Right lung (tissue), 5 donors: ENCODE measurements around the gene GALC. TPM values are rescaled to one million over a fixed set of nuclear protein-coding genes. Genes with fewer than 3 reads are reported as not detected.

Experiments used
- DNase-seq, 2 donors: peaks; one replicate each; pipeline ENCODE4 v3.0.0-alpha.2; 2013
- polyA plus RNA-seq, 5 donors: library from polyadenylated mRNA; unstranded; fragments of 120-200 nt; gene quantifications; one replicate each; pipeline versions ENCODE4 v1.2.1 to v1.2.3, GENCODE V29; 2013; ENCODE audit warnings: inconsistent platforms in 1 of 5, low replicate concordance in 1 of 5; ENCODE audit not compliant: insufficient read length in 5 of 5, insufficient read depth in 1 of 5

The GALC gene
- polyA plus RNA-seq, 5 donors = 24.0 to 47.9 (median 32.8) TPM

DNA sequence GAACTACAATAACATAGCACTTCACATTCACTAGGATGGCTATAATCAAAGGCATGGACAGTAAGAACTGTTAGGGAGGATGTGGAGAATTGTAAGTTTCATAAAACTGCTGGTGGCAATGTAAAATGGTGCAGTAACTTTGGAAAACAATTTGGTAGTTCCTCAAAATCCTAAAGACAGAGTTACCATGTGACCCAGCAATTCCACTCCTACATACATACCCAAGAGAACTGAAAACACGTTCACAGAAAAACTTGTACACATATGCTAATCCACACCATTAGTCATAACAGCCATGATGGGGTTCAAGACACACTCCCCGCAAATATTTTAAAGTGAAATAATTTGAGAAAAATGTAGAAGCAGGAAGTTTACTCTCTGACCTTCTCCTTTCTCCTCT, 31.7 kb downstream of the GALC start:
- DNase-seq = no peak

DNA sequence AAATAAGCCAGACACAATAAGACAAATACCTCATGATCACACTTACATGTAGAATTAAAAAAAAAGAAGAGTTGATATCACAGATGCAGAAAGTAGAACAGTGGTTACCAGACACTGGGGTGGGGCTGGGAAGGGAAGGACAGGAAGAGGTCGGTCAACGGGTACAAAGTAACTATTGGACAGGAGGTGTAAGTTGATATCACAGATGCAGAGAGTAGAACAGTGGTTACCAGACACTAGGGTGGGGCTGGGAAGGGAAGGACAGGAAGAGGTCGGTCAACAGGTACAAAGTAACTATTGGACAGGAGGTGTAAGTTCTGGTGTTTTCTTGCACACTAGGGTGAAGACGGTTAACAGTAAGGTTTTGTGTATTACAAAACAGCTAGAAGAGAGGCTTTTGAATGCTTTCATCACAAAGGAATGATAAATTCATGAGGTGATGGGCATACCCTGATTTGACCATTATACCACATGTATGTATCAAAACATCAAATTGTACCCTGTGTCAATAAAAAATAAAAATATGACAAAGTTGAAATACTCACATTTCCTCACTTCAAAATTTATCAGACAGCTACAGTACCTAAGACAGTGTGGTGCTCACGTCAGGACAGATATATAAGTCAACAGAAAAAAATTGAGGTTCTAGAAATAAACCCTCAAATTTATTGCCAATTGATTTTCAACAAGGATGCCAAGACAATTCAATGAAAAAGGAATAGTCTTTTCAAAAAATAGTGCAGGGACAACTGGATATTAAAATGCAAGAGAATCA, 32.8 kb downstream of the GALC start:
- DNase-seq = no peak

DNA sequence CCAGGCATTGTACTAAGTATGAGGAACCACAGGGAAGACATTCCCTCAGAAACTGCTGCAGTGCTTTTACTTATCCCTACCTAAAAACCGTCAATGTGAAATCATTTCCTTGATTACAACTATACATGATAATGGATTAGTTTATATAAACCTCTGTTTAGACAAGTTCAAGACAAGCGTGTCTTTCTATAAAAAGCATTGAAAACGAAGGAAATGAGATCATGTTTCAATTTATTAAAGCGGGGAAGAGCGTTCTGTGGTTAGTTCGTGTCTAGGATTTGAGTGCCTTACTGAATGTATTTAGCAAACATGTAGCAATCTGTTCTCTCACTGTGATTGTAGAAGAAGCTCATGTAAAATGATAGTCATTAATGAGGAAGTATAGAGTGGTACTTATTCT, 37.5 kb downstream of the GALC start:
- DNase-seq = no peak

DNA sequence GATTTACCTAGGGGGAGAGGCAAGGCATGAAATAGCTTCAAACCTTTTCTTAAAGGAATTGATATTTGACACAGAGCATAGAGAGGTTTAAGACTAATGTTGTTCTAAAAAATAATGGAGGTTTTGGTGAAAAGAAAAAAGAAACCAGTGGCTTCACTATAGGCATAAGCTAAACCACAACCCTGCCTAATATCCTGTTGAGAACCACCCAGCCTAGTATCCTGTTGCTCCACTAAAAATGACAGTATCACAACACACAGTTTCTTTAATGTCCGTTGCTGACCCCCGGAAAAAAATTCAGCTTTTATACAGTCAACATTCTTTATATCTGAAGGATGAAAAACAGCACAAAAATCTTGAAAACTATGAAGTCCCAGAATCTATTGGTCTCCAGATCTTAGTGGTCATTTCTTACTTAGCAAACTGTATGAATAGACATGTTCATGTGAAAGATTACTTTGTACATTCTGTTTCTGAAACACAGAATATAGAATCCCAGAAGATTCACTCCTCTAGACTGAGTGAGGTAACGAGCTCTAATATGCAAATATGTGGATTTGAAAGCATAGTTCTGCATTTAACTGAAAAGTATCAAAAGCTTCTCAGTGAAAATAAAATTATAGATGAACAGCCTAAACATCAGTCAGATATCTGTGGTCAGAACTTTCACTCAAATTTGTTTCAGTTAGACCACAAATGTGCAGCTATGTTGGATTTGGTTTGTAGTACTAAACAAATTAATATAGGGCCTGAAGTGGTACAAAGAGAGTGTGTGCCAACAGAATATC, 40.5 kb downstream of the GALC start:
- no peak for DNase-seq

DNA sequence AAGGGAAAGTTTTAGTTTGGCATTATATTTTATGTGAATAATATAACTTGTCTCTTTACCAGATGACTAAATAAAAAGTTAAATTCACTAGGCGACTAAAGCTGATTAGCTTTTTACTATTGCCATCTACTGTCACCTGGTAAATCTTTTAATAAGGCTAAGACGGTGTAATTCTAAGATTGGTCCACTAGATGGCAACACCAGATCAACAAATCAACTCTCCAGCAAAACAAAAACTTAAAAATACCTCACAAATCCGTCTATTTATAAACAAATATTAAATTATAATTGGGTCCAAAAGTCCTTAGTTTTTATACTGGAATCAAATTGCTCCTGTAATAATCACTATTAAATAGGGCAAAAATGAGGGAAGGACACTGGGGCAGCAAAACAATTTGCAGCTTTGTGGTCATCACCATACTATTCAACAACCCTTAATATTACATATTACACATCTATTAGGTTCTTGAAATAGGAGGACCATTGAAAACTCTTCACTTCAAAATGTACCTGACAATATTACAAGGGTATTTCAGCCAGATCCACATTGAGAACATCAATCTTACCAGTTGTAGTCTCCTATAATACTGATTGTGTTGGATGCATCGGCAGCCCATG, 47.9 kb downstream of the GALC start:
- peak in 1 of 2 donors; percentile 23 for DNase-seq

DNA sequence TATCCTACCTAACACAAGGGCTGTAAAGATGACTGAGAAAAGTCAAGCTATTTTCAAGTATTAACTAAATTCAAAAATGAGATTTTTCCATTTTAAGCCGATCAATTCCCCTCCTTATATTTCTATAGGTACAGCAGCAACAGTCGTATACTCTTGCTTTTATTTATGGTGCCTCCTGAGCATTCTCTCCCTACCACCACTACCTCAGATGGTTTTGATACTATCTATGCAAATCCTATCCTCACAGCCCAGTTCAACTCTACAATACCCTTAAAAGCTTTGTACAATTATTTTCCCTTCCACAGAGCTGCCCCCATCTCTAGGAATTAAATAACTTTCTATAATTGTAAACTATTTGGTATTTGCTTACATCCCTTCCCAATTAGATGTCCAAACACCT, 52.1 kb downstream of the GALC start:
- no peak for DNase-seq

DNA sequence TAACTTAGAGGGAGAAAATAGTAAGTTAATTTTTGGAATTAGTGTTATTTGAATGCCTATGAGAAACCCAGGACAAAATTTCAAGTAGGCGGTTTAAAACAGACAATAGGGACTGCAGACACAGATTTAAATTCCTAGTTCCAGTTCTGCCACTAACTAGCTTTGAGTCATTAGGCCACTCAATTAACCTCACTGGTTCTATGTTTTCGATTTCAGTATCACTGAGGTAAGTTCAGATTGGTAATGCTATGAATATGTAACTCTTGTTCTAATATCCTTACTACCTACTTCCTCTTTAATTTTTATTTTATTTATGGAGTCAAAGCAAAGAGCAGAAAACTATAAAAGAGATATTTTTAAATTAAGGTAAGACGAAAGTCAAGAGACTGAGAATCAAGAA, 52.6 kb downstream of the GALC start:
- no peak for DNase-seq

DNA sequence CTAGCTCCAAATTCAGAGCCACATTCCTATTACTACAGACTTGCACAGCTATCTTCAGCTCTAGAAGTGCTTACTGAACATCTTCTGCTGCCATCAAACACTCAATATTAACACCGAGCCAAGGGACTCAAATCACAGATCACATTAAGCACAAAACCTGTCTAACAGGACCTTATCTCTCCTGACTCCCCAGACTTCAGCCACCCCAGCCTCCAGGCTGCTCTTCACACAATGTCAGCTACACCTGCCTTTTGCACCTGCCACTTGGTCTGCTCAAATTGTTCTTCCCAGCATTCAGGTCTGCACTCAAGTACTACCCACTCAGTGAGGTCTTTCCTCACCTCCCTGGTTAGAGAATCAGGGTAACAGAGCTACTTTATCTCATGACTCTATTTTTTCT, 57.1 kb downstream of the GALC start:
- DNase-seq = no peak

DNA sequence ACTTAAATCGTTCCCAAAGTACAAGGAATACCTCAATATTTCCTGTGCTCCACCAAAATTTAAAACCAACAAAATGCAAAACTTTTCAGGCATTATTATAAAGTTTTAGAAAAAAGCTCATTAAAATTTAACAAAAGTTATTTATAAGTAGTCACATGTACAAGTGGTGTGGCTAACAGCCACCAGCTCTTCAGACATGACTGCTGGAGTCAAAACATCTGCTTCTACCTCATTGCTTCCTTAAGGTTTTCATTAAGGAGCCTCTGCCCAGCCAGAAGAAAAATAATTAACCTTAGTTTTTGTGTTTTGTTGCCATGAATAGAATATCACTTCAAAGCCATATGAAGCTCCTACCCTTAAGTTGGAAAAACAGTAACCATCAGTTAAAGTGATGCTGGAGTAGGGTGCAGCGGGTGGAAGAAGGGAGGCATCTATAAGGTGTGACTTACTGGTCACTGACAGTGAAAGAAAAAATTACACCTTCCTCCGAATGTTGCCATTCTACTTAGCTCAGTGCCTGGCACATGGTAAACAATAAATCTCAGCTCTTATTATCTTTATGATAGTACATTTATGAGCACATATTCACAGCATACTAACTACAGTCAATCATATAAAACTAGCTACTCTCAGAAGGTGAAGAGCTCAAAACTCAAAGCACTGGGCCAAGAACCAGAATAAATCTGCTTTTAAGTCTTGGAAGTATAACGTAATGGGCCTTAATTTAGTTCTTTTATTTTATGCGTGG, 57.7 kb downstream of the GALC start:
- no peak for DNase-seq

DNA sequence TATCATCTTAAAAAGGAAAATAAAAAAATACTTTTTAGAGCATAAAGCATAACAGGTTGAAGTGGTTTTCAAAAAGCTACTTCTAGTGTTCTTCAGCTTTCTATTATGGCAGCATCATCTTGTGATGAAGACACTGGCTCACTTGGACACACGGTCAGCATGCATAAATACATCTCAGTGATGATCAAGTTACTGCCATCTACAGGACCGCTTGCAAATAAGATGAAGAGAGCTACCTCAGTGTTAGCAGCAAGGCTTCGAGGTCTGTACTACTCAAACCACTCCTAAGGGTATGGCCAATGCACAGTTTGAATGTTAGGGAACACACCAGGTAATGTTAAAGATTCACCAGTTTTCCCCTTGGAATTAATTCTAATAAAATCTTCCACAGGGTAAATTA, 58.8 kb downstream of the GALC start:
- DNase-seq = no peak

DNA sequence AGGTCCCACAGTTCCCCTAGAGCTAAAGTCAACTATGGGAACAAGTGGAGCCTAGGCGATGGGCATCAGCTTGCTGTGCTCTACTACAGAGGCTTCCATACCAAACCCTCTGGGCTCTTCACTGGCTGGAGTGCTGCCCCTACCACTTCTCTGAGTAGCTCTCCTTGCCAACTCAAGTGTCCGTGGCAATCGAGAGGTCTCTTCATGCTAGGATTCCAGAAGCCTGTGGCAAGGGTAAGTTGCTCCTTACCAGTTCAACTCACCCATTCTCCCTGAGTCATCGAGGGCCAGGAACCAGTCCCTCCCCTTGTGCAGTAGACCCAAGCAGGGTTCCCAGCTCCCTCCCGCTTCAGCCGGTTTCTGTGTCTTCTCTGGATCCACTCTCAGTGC, 76.1 kb downstream of the GALC start:
- no peak for DNase-seq

DNA sequence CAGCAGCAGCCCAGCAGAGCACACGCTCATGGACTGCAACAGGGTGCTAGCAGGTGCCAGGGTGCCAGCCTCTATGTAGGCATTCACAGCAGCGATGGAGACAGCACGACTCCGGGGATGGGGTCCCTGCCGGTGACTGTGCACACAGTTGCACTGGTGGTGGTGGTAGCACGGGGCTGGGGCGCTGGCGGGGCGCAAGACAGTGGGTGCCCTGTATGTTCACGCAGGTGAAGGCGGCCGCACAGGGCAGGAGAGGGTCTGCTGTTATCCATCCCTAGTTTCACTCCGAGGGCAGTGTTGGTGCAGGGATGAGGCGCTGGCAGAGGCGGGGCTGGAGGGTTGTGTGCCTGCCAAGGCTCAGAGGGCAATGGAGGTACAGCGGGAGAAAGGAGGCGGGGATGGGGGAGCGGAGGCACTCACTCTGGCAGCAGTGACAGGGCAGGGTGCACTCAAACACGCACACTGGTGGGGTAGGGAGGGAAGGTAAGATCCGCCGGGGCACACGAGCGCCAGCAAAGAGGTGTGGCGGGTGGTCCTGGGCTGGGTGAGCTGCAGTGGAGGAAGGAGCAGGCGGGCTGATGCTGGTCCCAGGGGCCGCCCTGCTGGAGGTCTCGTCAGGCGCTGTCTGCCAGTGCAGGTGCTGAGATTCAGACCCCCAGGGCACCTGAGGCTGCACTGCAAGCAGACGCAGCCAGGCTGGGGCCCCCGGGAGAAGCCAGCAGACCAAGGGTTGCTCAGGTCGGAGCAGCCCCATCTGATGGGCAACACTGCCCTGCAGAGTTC, 76.7 kb downstream of the GALC start:
- no peak for DNase-seq

DNA sequence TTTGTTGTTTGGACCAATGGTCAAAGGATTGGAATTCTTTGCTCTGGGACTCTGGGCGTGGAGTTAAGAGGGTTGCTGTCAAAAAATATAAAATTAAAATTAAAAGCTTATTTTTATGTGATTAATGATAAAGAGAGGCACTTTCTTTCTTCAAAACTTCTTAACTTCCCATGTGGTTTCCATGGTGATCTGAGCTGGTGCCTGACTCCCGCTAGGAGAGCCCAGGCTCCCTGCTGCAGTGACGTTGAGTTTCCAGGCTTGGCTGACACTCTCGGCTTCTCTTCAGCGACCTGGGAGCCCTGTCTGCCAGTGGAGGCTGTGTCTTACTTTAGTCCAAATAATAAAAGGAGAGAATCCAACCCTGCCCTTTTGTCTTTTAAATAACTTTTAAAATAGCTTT, 84.4 kb downstream of the GALC start:
- DNase-seq = no peak

DNA sequence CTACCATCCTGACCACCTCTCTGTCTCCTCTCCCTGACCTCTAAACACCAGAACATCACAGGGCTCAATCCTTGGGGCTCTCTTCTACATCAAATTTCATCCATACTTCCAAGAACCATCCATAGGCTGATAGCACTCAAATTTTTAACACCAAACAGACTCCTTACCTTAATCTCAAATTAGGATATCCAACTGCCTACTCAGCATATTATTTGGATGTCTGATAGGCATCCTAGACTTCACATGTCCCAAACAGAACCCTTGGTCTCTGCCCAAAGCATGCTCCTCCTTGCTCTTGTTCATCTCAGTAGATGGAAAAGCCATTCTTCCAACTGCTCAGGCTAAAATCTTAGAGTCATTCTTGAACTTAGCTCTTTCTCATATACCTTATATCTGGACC, 91.3 kb downstream of the GALC start:
- no peak for DNase-seq

DNA sequence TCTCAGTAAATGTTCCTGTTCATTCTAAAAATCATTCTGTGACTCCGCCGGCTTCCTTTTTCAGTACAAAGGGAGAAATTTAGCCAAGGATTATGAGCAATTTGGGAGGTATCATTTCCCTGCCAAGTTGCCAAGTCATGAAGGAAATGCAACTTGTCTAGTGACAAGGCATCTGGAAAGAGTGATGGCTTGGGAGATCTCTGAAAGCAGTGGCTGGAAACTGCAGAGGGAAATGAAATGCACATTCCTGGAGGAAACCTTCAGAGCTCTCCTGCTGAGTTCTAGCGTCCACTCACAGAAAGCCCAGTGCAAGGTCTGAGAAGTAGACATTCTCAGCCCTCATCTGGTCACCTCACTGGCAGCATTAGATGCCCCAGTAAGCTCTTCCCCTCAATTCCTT, 91.7 kb downstream of the GALC start:
- DNase-seq = no peak

DNA sequence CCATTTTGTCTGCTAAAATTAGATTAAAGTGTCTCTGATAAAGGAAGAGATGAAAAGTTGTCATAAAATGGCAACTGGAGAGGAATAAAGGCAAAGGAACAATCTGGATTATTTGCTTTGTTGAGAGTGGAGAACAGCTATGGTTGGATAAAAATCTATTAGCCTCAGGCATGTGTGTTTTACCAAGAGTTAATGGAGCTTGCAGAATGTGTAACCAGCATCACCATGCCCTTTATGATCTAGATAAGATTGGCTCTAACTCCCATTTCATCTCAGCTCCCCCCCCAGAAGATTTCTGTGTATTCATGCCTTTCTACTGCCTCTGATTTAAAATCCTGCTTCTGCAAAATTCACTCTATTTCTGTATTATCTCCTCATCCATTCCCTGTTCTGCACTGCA, 93.8 kb downstream of the GALC start:
- DNase-seq = no peak

DNA sequence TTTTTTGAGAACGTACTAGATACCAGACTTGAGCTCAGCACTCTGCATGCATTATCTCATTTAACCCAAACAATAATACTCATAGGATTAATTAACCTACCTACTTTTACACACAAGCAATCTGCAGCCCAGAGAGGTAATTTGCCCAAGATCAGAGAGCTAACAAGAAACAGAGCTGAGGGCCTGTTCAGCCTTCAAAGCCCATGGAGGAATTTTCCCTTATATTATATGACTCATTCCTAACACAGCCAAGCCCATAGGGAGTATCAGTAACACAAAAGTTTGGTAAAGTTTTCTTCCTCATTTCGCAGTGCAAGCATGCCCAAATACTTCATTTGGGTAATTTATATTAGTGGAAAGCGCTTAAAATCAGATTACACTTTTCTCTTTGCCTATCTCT, 94.7 kb downstream of the GALC start:
- DNase-seq = no peak

DNA sequence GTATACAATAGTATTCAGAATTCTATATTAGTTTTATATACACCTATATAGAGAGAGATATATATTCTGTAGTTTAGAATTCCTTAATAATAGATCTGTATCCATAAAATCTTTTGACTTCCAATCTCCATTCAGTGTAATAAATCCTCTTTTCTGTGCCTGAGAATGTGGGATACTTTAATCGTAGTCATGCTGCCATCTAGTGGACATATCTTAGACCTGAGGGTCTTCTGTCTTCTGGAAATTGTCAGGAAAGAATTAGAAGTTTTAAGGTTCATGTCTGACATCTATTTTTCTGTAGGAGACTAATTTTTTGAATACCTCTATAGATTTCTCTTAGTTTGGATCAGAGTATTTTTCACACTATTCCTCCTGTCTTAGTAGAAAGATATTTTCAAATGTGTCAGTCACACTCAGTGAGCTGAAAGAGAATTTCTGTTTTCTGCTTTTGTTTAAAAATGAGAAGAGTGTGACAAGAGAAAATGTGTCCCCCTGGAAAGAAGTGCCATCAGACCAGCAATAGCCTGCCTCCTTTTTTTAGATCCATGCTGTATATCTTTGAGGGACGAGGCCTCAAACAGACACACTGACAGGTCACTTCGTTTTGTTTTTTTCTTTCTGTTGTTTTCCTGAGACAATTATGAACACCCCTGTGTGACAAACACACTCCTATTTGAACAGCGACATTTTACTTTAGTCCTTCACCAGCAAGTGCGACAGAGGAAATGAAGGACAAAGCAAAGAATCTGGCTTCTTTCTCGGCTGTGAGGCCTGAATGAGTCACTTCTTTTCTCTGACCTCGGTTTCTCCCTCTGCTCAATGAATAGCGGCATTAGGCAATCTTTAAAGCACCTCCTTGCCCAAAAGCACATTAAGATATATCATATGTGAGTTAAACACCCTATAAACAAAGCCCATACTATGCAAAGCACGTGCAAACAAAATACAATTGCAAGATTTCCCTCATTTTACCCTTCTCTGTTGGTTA, 96.3 kb downstream of the GALC start:
- DNase-seq = peak; percentile 26 to 49

DNA sequence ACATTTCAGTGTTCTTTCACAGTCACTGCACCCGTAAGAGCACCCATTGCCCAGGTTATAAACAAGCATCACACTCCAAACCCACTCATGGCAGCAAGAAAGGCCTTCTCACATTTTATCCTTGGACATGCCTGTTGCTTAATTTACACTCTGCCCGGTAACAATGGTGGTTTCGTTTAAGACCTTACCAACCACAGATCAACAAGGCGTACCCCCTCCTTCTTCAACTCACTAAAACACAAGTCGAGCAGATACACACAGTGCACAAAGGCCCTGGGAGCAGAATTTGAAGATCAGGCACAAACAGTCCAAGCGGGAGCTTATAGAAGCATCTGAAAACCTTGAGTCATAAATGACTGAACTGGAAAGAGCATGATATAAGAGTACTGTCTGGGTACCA, 98.1 kb downstream of the GALC start:
- DNase-seq = no peak

DNA sequence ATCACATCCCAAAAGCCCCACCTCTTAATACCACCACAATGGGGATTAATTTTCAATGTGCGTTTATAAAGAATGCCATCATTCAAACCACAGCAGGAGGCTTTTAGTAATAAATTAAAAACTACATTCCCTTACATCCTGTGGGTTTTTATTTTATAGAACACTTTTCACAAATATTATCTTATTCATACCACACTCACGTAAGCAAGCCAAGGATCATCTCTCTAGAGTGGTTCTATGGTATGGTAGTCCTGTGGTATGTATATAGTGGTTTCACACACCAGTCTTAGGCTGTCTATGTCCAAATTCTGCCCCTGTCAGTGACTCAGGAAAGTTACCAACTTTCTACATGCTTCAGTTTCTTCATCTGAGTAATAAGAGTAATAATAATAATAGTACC, 100.2 kb downstream of the GALC start:
- DNase-seq = no peak
